Epithelial cell of proximal tubule (primary cell): ENCODE data around the gene COL10A1. TPM values are rescaled to one million over a fixed set of nuclear protein-coding genes. Genes with fewer than 3 reads are reported as not detected.

Source experiments
- DNase-seq: peaks from one replicate; pipeline ENCODE4 v3.0.0-alpha.2; 2011; ENCODE audit warnings: low read depth
- H3K4me3 ChIP-seq: 2 replicates; pipeline ENCODE4 v1.5.1; 2011; ENCODE audit warnings: low read depth, mild to moderate bottlenecking, low read length
- total RNA-seq: library from RNA; depleted of rRNA; stranded (reverse); fragments of >200 nt; gene quantifications from 2 replicates; pipeline ENCODE4 v1.2.3, GENCODE V29; 2015
- TF ChIP-seq, protein P1 (sequence below): conservative IDR thresholded peaks from 2 replicates; pipeline ENCODE4 v1.5.1; 2012; ENCODE audit warnings: low read depth, mild to moderate bottlenecking, low read length

COL10A1 gene
- total RNA-seq, 1 donor from 2014 or later = not detected

DNA sequence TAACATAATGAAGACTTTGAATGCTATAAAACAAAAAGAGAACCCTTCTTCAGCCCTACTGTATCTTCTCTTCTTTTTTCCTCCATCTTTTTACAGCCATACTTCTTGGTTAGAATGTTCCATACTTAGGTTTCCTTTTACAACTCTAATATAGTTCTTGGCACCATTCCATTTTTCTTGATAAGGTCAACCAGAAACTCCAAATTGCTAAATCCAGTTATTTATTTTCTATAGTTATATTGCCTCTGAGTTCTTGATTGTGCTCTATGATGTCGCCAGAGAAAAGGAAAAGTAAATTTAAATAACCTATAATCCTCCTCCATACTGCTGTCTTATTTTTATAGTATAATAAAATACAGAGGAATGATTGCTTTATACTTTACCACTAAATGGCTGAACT, 26.7 kb upstream of the COL10A1 start:
- TF ChIP-seq, protein P1, sequence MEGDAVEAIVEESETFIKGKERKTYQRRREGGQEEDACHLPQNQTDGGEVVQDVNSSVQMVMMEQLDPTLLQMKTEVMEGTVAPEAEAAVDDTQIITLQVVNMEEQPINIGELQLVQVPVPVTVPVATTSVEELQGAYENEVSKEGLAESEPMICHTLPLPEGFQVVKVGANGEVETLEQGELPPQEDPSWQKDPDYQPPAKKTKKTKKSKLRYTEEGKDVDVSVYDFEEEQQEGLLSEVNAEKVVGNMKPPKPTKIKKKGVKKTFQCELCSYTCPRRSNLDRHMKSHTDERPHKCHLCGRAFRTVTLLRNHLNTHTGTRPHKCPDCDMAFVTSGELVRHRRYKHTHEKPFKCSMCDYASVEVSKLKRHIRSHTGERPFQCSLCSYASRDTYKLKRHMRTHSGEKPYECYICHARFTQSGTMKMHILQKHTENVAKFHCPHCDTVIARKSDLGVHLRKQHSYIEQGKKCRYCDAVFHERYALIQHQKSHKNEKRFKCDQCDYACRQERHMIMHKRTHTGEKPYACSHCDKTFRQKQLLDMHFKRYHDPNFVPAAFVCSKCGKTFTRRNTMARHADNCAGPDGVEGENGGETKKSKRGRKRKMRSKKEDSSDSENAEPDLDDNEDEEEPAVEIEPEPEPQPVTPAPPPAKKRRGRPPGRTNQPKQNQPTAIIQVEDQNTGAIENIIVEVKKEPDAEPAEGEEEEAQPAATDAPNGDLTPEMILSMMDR = no peak
- H3K4me3 ChIP-seq = no peak overlapping the region
- DNase-seq = no peak

DNA sequence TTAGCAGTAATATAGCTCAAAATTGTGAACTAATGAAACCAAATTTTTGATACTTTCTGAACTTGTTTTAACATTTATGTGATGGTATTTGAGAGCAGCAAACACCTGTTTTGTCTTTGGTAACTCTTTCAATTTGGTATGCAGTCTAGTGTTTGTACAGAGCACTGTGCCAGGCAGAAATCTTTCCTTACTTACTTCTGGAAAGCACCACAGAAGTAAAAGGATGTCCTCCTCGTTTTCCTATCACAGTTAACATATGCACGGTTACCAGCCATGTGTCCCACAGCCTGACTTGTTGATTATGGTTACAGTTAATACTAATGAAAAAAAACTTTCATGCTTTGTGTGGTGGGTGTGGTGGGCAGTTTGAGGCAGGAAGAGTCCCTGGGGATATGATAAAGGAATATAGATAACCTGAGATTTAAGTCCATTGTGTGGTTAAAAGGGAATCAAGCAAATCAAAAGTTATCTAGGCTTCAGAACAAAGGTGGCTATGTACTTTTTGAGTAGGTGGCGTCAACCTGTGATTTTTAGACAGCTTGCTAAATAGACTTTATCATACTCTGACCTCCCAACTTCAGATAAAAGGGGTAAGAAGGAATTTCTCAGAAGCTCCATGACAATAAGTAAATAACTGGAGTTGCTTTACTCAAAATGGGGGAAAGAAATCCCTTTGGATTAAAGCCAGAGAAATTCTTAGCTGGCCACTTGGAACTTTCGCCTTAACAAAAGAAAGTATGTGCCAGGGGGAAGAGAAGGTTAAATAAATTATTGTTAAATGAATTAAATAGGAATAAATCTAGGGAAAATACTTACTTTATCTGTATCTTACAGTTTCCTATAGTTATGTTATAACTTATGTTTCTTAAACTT, 20.1 kb upstream of the COL10A1 start:
- no peak overlapping the region for H3K4me3 ChIP-seq
- TF ChIP-seq, protein P1 = no peak
- DNase-seq = no peak

GRCh38 chr6:116144605-116145004, 18.7 kb upstream of the COL10A1 start:
- no peak overlapping the region for H3K4me3 ChIP-seq
- TF ChIP-seq, protein P1 = no peak
- DNase-seq = no peak

DNA sequence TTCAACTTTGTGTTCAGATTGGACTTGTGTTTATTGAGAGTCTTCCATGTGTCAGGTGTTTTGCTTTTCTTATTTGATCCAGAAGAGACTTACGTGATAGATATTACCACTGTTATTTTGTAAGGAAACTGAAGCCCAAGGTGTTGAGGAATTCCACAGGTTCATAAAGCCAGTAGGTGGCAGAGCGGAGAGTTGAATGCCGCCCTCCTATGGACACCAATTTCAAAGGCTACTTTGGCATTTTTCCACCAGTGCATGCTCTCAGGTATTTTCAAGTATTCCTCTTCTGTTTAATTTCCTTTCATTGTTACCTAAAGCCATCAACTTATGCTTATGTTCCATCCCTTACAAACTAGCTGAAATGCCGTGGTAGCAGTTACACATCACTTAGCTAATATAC, 14.0 kb upstream of the COL10A1 start:
- TF ChIP-seq, protein P1 = peak; percentile 35
- no peak overlapping the region for H3K4me3 ChIP-seq
- no peak for DNase-seq

GRCh38 chr6:116136933-116137340, 11.0 kb upstream of the COL10A1 start:
- no peak overlapping the region for H3K4me3 ChIP-seq
- no peak for DNase-seq
- TF ChIP-seq, protein P1 = no peak

DNA sequence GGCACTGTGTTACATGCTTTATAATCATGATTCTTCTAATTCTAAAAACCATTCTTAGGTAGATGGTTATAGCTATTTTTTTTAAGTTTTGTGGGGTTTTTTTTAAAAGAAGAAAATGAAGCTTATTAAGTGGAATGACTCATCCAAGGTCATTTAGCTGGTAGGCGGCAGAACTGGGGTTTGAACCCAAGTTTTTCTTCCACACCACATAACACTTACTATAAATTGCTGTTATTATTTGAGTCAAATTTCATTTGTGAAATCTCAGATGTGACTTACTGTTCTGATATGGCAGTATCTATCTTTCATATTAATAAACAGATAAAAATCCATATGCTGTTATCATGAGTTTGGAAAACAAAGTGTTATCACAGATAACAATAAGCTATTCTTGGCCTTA, 10.4 kb upstream of the COL10A1 start:
- TF ChIP-seq, protein P1 = no peak
- no peak overlapping the region for H3K4me3 ChIP-seq
- no peak for DNase-seq

- DNase-seq = no peak
- H3K4me3 ChIP-seq = no peak overlapping the region
- TF ChIP-seq, protein P1 = no peak
Observed at GRCh38 chr6:116133453-116133852, 7.5 kb upstream of the COL10A1 start.
